Activated T-cell treated with anti-CD3 and anti-CD28 coated beads, Interleukin-2, amount 50 U/mL, for 72 hours (primary cell): ENCODE data around the gene CDC42EP3. TPM values are rescaled to one million over a fixed set of nuclear protein-coding genes. Genes with fewer than 3 reads are reported as not detected.

Experiments
- ATAC-seq, 2 donors: fragments of 150-1000 bp; cut with Tn5 transposase; replicated peaks in 1 of 2; 2 replicates each; pipeline ENCODE4 v1.10.0; 2021; ENCODE audit warnings: moderate library complexity in 2 of 2, mild to moderate bottlenecking in 1 of 2
- DNase-seq, 2 donors: peaks; one replicate each; pipeline ENCODE4 v3.0.0; 2021 to 2022; ENCODE audit warnings: mixed read lengths in 1 of 2
- H3K27ac Mint-ChIP-seq: one replicate; pipeline ENCODE4 v1.8.0; 2022; ENCODE audit warnings: mild to moderate bottlenecking, moderate library complexity, mixed read lengths
- H3K27me3 Mint-ChIP-seq: one replicate; pipeline ENCODE4 v1.8.0; 2022; ENCODE audit warnings: low read depth, mixed read lengths
- H3K36me3 Mint-ChIP-seq, 2 donors: one replicate each; pipeline ENCODE4 v1.8.0; 2022; ENCODE audit warnings: mixed read lengths in 2 of 2, mild to moderate bottlenecking in 1 of 2; ENCODE audit not compliant: insufficient read depth in 2 of 2
- H3K4me1 Mint-ChIP-seq: one replicate; pipeline ENCODE4 v1.8.0; 2022; ENCODE audit warnings: low read depth, mixed read lengths
- H3K4me3 Mint-ChIP-seq, 2 donors: one replicate each; pipeline ENCODE4 v1.8.0; 2022; ENCODE audit warnings: mild to moderate bottlenecking in 2 of 2, mixed read lengths in 2 of 2, moderate library complexity in 2 of 2
- H3K9me3 Mint-ChIP-seq, 2 donors: one replicate each; pipeline ENCODE4 v1.8.0; 2022; ENCODE audit warnings: mixed read lengths in 2 of 2
- total RNA-seq, 2 donors: library from RNA; stranded (reverse); gene quantifications; one replicate each; pipeline ENCODE4 v1.2.3, GENCODE V29; 2022

CDC42EP3 gene
- total RNA-seq, 2 donors from 2014 or later = 27.0 to 28.9 TPM

GRCh38 chr2:37636381-37637066 is 34.9 kb downstream of the CDC42EP3 start:
- Mint-ChIP-seq H3K4me1 (peaks cover 65% of the 10 kb centered on the region), H3K4me3 (peak overlapping the region; percentile 52 to 66)

GRCh38 chr2:37635504-37636380 is 35.7 kb downstream of the CDC42EP3 start:
- Mint-ChIP-seq H3K4me1 (peaks cover 69% of the 10 kb centered on the region), H3K27ac (peak overlapping the region; percentile 58), H3K27me3 (no peaks in the 10 kb centered on the region), H3K9me3 (no peaks in the 10 kb centered on the region), H3K36me3 (peaks cover 0 to 6% of the 10 kb centered on the region in 2 donors), H3K4me3 (peak overlapping the region; percentile 66 to 74)
- DNase-seq (peak; percentile 75 to 83), ATAC-seq (peak; percentile 85 to 87)

More at GRCh38 chr2:37636381-37637066, 34.9 kb downstream of the CDC42EP3 start:
- peaks cover 0 to 2% of the 10 kb centered on the region in 2 donors for H3K9me3 Mint-ChIP-seq
- H3K27me3 Mint-ChIP-seq = no peaks in the 10 kb centered on the region
- H3K36me3 Mint-ChIP-seq = peaks cover 3 to 12% of the 10 kb centered on the region in 2 donors
- peak overlapping the region; percentile 61 for H3K27ac Mint-ChIP-seq
- ATAC-seq (no peak), DNase-seq (no peak)

- Mint-ChIP-seq H3K27ac (peak overlapping the region; percentile 58), H3K9me3 (no peaks in the 10 kb centered on the region), H3K27me3 (no peaks in the 10 kb centered on the region), H3K4me3 (peak overlapping the region; percentile 66 to 74), H3K4me1 (peaks cover 76% of the 10 kb centered on the region), H3K36me3 (peaks cover 0 to 6% of the 10 kb centered on the region in 2 donors)
- no peak for ATAC-seq
- DNase-seq = no peak
Observed at GRCh38 chr2:37634914-37635503, 36.4 kb downstream of the CDC42EP3 start.

GRCh38 chr2:37633845-37634244 is 37.6 kb downstream of the CDC42EP3 start:
- Mint-ChIP-seq H3K27ac (peak overlapping the region; percentile 14), H3K27me3 (no peaks in the 10 kb centered on the region), H3K36me3 (peaks cover 0 to 6% of the 10 kb centered on the region in 2 donors), H3K9me3 (no peaks in the 10 kb centered on the region), H3K4me1 (peaks cover 81% of the 10 kb centered on the region), H3K4me3 (peak overlapping the region; percentile 4 to 66)
- ATAC-seq (no peak), DNase-seq (no peak)

- Mint-ChIP-seq H3K27ac (no peak overlapping the region), H3K9me3 (no peaks in the 10 kb centered on the region), H3K4me3 (no peak overlapping the region), H3K36me3 (peaks cover 0 to 6% of the 10 kb centered on the region in 2 donors), H3K27me3 (no peaks in the 10 kb centered on the region), H3K4me1 (peaks cover 84% of the 10 kb centered on the region)
- DNase-seq = no peak
- ATAC-seq = no peak
Observed at GRCh38 chr2:37633234-37633633, 38.2 kb downstream of the CDC42EP3 start.

- H3K4me3 Mint-ChIP-seq = no peak overlapping the region
- no peaks in the 10 kb centered on the region for H3K9me3 Mint-ChIP-seq
- H3K36me3 Mint-ChIP-seq = peaks cover 0 to 6% of the 10 kb centered on the region in 2 donors
- H3K27ac Mint-ChIP-seq = no peak overlapping the region
- H3K4me1 Mint-ChIP-seq = peaks cover 85% of the 10 kb centered on the region
- ATAC-seq (no peak), DNase-seq (no peak)
- no peaks in the 10 kb centered on the region for H3K27me3 Mint-ChIP-seq
Observed at GRCh38 chr2:37632310-37632709, 39.1 kb downstream of the CDC42EP3 start.

GRCh38 chr2:37631698-37632097 is 39.7 kb downstream of the CDC42EP3 start:
- H3K27me3 Mint-ChIP-seq = no peaks in the 10 kb centered on the region

GRCh38 chr2:37631292-37631691 is 40.1 kb downstream of the CDC42EP3 start:
- DNase-seq (no peak), ATAC-seq (no peak)
- peaks cover 85% of the 10 kb centered on the region for H3K4me1 Mint-ChIP-seq
- peak overlapping the region in 1 of 2 donors; percentile 5 for H3K4me3 Mint-ChIP-seq
- H3K9me3 Mint-ChIP-seq = no peaks in the 10 kb centered on the region
- H3K36me3 Mint-ChIP-seq = peaks cover 0 to 6% of the 10 kb centered on the region in 2 donors
- H3K27me3 Mint-ChIP-seq = no peaks in the 10 kb centered on the region
- no peak overlapping the region for H3K27ac Mint-ChIP-seq

More at GRCh38 chr2:37631698-37632097, 39.7 kb downstream of the CDC42EP3 start:
- H3K27ac Mint-ChIP-seq = no peak overlapping the region
- ATAC-seq (no peak), DNase-seq (no peak)
- H3K4me1 Mint-ChIP-seq = peaks cover 85% of the 10 kb centered on the region
- peaks cover 0 to 6% of the 10 kb centered on the region in 2 donors for H3K36me3 Mint-ChIP-seq
- no peak overlapping the region for H3K4me3 Mint-ChIP-seq
- no peaks in the 10 kb centered on the region for H3K9me3 Mint-ChIP-seq

GRCh38 chr2:37630776-37631175 is 40.7 kb downstream of the CDC42EP3 start:
- H3K27ac Mint-ChIP-seq = peak overlapping the region; percentile 0
- ATAC-seq (no peak), DNase-seq (no peak)
- H3K4me1 Mint-ChIP-seq = peaks cover 85% of the 10 kb centered on the region
- no peaks in the 10 kb centered on the region for H3K9me3 Mint-ChIP-seq
- H3K36me3 Mint-ChIP-seq = peaks cover 0 to 6% of the 10 kb centered on the region in 2 donors
- no peaks in the 10 kb centered on the region for H3K27me3 Mint-ChIP-seq
- peak overlapping the region in 1 of 2 donors; percentile 5 for H3K4me3 Mint-ChIP-seq

GRCh38 chr2:37630301-37630700 is 41.1 kb downstream of the CDC42EP3 start:
- no peak for DNase-seq
- Mint-ChIP-seq H3K36me3 (peaks cover 0 to 6% of the 10 kb centered on the region in 2 donors), H3K4me1 (peaks cover 85% of the 10 kb centered on the region), H3K4me3 (no peak overlapping the region), H3K27ac (no peak overlapping the region), H3K9me3 (no peaks in the 10 kb centered on the region), H3K27me3 (no peaks in the 10 kb centered on the region)
- no peak for ATAC-seq

- no peak overlapping the region for H3K27ac Mint-ChIP-seq
- peaks cover 85% of the 10 kb centered on the region for H3K4me1 Mint-ChIP-seq
- no peaks in the 10 kb centered on the region for H3K9me3 Mint-ChIP-seq
- no peak for ATAC-seq
- H3K27me3 Mint-ChIP-seq = no peaks in the 10 kb centered on the region
- DNase-seq = no peak
- peaks cover 0 to 6% of the 10 kb centered on the region in 2 donors for H3K36me3 Mint-ChIP-seq
- no peak overlapping the region for H3K4me3 Mint-ChIP-seq
Observed at GRCh38 chr2:37629529-37629928, 41.9 kb downstream of the CDC42EP3 start.

GRCh38 chr2:37627710-37628109 is 43.7 kb downstream of the CDC42EP3 start:
- Mint-ChIP-seq H3K36me3 (peaks cover 0 to 3% of the 10 kb centered on the region in 2 donors), H3K4me3 (no peak overlapping the region), H3K4me1 (peaks cover 87% of the 10 kb centered on the region), H3K27ac (peak overlapping the region; percentile 10), H3K9me3 (peaks cover 2 to 5% of the 10 kb centered on the region in 2 donors), H3K27me3 (no peaks in the 10 kb centered on the region)
- ATAC-seq = no peak
- no peak for DNase-seq
